GM12892 (cell line): ENCODE data around the gene PRPF31.

Experiments
- POLR2A ChIP-seq: IDR thresholded peaks from 2 replicates; pipeline ENCODE4 v1.6.1; 2011; ENCODE audit warnings: low read depth, low read length, control low read depth
- POLR2AphosphoS5 ChIP-seq: IDR thresholded peaks from 2 replicates; pipeline ENCODE4 v1.6.1; 2011; ENCODE audit warnings: low read depth, low read length, control low read depth

DNA sequence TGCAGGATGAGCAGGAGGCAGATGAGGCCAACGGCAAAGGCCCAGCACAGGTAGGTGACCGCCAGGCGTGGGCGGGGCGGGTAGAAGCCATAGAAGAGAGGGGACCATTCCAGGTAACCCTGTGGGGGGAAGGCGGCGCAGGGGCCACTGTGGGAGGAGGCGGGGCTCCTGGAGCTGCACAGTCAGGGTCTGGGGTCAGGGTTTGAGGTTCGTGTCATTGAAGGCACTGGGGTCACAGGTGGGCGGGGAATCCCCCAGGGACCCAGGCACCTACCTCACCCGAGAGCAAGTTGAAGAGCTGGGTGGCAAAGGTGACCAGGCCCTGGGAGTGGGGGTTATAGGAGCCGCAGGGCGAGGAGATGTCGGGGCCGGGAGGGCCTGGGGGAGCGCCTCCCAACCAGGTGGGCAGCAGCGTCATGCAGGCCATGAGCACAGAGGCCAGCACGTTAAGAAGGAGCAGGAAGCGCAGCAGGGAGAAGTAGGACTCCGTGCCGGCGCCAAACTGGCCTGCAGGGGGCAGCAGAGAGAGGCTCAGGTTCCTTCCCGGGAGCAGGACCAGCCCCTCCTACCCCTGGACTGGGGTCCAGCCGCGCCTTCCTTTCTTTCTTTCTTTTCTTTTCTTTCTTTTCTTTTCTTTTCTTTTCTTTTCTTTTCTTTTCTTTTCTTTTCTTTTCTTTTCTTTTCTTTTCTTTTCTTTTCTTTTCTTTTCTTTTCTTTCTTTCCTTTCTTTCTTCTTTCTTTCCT lies 52.8 kb downstream of the PRPF31 start:
- TF ChIP-seq POLR2AphosphoS5 (no peak), POLR2A (no peak)
